ENCODE data around the gene ZNF157.

ZNF157 gene

DNA sequence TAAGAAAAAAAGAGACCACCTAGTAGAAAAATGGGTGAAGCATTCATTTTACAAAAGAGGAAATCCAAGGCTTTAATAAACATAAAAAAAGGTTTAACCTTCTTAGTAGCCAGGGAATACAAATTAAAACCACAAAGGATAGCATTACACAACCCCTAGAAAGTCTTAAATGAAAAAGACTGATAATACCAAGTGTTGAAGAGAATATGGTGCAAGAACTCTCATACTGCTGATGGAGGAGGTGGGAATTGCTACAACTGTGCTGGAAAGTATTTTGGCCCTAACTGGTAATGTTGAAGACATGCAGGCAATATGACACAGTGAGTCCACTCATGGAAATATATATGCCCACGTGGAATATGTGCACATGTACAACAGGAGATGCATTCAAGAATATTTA lies 90.2 kb downstream of the ZNF157 start:
- Histone ChIP-seq H3K4me3 (ENCODE audit: insufficient read depth, low read length, poor library complexity, severe bottlenecking) (no peak overlapping the region), H3K36me3 (ENCODE audit: low read length) (no peaks in the 10 kb centered on the region), H3K27ac (ENCODE audit: low read depth, low read length) (no peak overlapping the region), H3K27me3 (ENCODE audit: low read length) (no peaks in the 10 kb centered on the region), H3K79me2 (ENCODE audit: insufficient read depth, low read length) (no peaks in the 10 kb centered on the region), H3K9me2 (replicated peaks; ENCODE audit: insufficient read depth, low read length) (no peaks in the 10 kb centered on the region), H3K9ac (ENCODE audit: low read length) (no peak overlapping the region), H4K20me1 (ENCODE audit: low read depth, low read length) (no peaks in the 10 kb centered on the region), H2AFZ (ENCODE audit: low read depth, low read length, severe bottlenecking) (no peak overlapping the region), H3K9me3 (ENCODE audit: insufficient read depth, low read length) (no peaks in the 10 kb centered on the region), H3K4me2 (ENCODE audit: low read depth, low read length, poor library complexity, severe bottlenecking) (no peak overlapping the region), H3F3A (ENCODE audit: insufficient read depth) (no peaks in the 10 kb centered on the region)
- TF ChIP-seq EZH2phosphoT487 (conservative IDR thresholded peaks at IDR 0.05; ENCODE audit: low read length), result no peak
- TF ChIP-seq, protein P1, sequence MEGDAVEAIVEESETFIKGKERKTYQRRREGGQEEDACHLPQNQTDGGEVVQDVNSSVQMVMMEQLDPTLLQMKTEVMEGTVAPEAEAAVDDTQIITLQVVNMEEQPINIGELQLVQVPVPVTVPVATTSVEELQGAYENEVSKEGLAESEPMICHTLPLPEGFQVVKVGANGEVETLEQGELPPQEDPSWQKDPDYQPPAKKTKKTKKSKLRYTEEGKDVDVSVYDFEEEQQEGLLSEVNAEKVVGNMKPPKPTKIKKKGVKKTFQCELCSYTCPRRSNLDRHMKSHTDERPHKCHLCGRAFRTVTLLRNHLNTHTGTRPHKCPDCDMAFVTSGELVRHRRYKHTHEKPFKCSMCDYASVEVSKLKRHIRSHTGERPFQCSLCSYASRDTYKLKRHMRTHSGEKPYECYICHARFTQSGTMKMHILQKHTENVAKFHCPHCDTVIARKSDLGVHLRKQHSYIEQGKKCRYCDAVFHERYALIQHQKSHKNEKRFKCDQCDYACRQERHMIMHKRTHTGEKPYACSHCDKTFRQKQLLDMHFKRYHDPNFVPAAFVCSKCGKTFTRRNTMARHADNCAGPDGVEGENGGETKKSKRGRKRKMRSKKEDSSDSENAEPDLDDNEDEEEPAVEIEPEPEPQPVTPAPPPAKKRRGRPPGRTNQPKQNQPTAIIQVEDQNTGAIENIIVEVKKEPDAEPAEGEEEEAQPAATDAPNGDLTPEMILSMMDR (IDR thresholded peaks at IDR 0.05; ENCODE audit: insufficient read depth, low read length, poor library complexity, severe bottlenecking), result no peak

Measured in SU-DHL-6 (cell line).